PC-9 (cell line): ENCODE data around the gene JAG1. TPM values are rescaled to one million over a fixed set of nuclear protein-coding genes. Genes with fewer than 3 reads are reported as not detected.

Source experiments
- Bru-seq: library from RNA; stranded (reverse); fragments of 400-500 nt; gene quantifications from one replicate; lab custom pipeline; 2021; lab: Mats Ljungman, UMichigan
- BruChase-seq, 2 experiments: library from RNA; stranded (reverse); fragments of 400-500 nt; gene quantifications; one replicate each; lab custom pipeline; 2021; lab: Mats Ljungman, UMichigan
- BruUV-seq: library from RNA; stranded (reverse); fragments of 400-500 nt; replicated peaks from 2 replicates; lab custom pipeline; 2021; lab: Mats Ljungman, UMichigan
- CTCF ChIA-PET: fragments of 300-600 bp; sonication (Branson Sonifier 250); formaldehyde crosslinking; loops from one replicate; lab custom pipeline; 2022; ENCODE audit warnings: antibody characterized with exemption; lab: Charles Lee
- POLR2A ChIA-PET: fragments of 300-600 bp; sonication (Branson Sonifier 250); formaldehyde crosslinking; loops from one replicate; lab custom pipeline; 2022; ENCODE audit warnings: antibody characterized with exemption; ENCODE audit not compliant: unreplicated experiment; lab: Charles Lee
- DNase-seq, 2 experiments: peaks; one replicate each; pipeline versions ENCODE4 v3.0.0 to v3.0.0-alpha.2; 2015 to 2022; ENCODE audit warnings: mixed read lengths in 1 of 2
- H2AFZ ChIP-seq: fragments of 200-600 bp; sonication (generic); 2 replicates; pipeline ENCODE4 v1.8.1; 2017; ENCODE audit warnings: antibody characterized with exemption
- H3F3A ChIP-seq: fragments of 200-600 bp; sonication (generic); 2 replicates; pipeline ENCODE4 v1.8.1; 2017; ENCODE audit warnings: antibody characterized with exemption, mild to moderate bottlenecking, low read depth; ENCODE audit not compliant: insufficient read depth
- H3K27ac ChIP-seq: fragments of 200-600 bp; sonication (generic); 2 replicates; pipeline ENCODE4 v1.6.1; 2016; ENCODE audit warnings: mixed run types
- H3K27me3 ChIP-seq: fragments of 200-600 bp; sonication (generic); 2 replicates; pipeline ENCODE4 v1.6.1; 2016; ENCODE audit warnings: low read depth, mixed run types; ENCODE audit not compliant: insufficient read depth
- H3K36me3 ChIP-seq: fragments of 200-600 bp; sonication (generic); 2 replicates; pipeline ENCODE4 v1.6.1; 2016; ENCODE audit warnings: low read depth, mixed run types
- H3K4me1 ChIP-seq: fragments of 200-600 bp; sonication (generic); replicated peaks from 2 replicates; pipeline ENCODE4 v1.6.1; 2016; ENCODE audit warnings: mixed run types; ENCODE audit not compliant: insufficient read depth
- H3K4me2 ChIP-seq: fragments of 200-600 bp; sonication (generic); 2 replicates; pipeline ENCODE4 v1.6.1; 2017; ENCODE audit warnings: mixed run types
- H3K4me3 ChIP-seq: fragments of 200-600 bp; sonication (generic); 2 replicates; pipeline ENCODE4 v1.6.1; 2016; ENCODE audit warnings: mixed run types
- H3K79me2 ChIP-seq: fragments of 200-600 bp; sonication (generic); 2 replicates; pipeline ENCODE4 v1.6.1; 2017; ENCODE audit warnings: low read depth, mixed run types
- H3K9me2 ChIP-seq: fragments of 200-600 bp; sonication (generic); 2 replicates; pipeline ENCODE4 v1.8.1; 2017; ENCODE audit warnings: mild to moderate bottlenecking; ENCODE audit not compliant: insufficient read depth
- H3K9me3 ChIP-seq: fragments of 200-600 bp; sonication (generic); 2 replicates; pipeline ENCODE4 v1.8.1; 2016; ENCODE audit warnings: low read depth; ENCODE audit not compliant: insufficient read depth
- H4K20me1 ChIP-seq: fragments of 200-600 bp; sonication (generic); 2 replicates; pipeline ENCODE4 v1.8.1; 2017; ENCODE audit not compliant: insufficient read depth
- CTCF ChIP-seq: fragments of 200-600 bp; sonication (generic); conservative IDR thresholded peaks from 2 replicates; pipeline ENCODE4 v1.6.1; 2017; ENCODE audit warnings: mixed run types, antibody characterized with exemption, mild to moderate bottlenecking, moderate library complexity
- EZH2 ChIP-seq: fragments of 200-600 bp; sonication (generic); IDR thresholded peaks from 2 replicates; pipeline ENCODE4 v1.8.0; 2017; ENCODE audit warnings: antibody characterized with exemption, low read depth
- intact Hi-C: fragments of 100-400 bp; cut with micrococcal nuclease; formaldehyde crosslinking; loops from one replicate; pipeline ENCODE4 v1.10.0; 2022; ENCODE audit not compliant: unreplicated experiment
- long read RNA-seq: library from polyadenylated mRNA; stranded (forward); transcript quantifications from one replicate; pipeline ENCODE4 v2.0.0, GENCODE V29; 2022
- total RNA-seq: library from RNA; stranded (reverse); gene quantifications from 2 replicates; pipeline ENCODE4 v1.2.3, GENCODE V29; 2021

JAG1 gene
- total RNA-seq (42.9 and 51.5 TPM in 2 replicates), Bru-seq, nascent RNA (percentile 93 among the genes with signal in this experiment), BruChase-seq, experiment 1, labeled RNA remaining after a 2-hour chase (percentile 95 among the genes with signal in this experiment), BruChase-seq, experiment 2, labeled RNA remaining after a 6-hour chase (percentile 94 among the genes with signal in this experiment)
- long read RNA-seq, full-length matches to known transcripts = 9 of 25 reads
- long read RNA-seq, partial matches to known transcripts = 9 of 25 reads
- long read RNA-seq, other reads (novel, unspliced or antisense) = 7 of 25 reads

GRCh38 chr20:10673842-10674683 lies at the start of gene JAG1:
TSS of gene JAG1 (minus strand) at chr20:10673999. CDS start at chr20:10673530, 469 bp downstream.
- Histone ChIP-seq H3K4me3 (peak within 1 kb of the TSS; percentile 84), H3K27me3 (no peaks in the 10 kb centered on the region), H4K20me1 (no peaks in the 10 kb centered on the region), H2AFZ (peak within 1 kb of the TSS; percentile 74), H3K27ac (peak within 1 kb of the TSS; percentile 97), H3K9me2 (no peaks in the 10 kb centered on the region), H3K4me2 (peak within 1 kb of the TSS; percentile 79), H3K79me2 (peaks cover 40% of the 10 kb centered on the region), H3F3A (no peaks in the 10 kb centered on the region; the same call in 1 of the 2 replicates), H3K4me1 (peaks cover 16% of the 10 kb centered on the region), H3K36me3 (no peaks in the 10 kb centered on the region; the same call in 1 of the 2 replicates), H3K9me3 (no peaks in the 10 kb centered on the region)
- ChIA-PET CTCF (interaction anchor here (0.6 to 0.7 kb wide), 6 partner anchors 30 to 618 kb away, joined by 3 to 10 read pairs (median 3); no protein-coding TSS in a partner anchor), POLR2A (interaction anchor here (0.6 to 0.7 kb wide), 3 partner anchors 149 to 358 kb away, joined by 4 to 6 read pairs (median 6); partner anchors contain the start of gene MKKS)
- TF ChIP-seq EZH2 = no peak
- no peak for TF ChIP-seq CTCF
- intact Hi-C loops = loop anchor here (1.0 to 5.0 kb wide), 15 partner anchors 33 to 1057 kb away; partner anchors contain the start of gene MKKS
- no TSS peak for BruUV-seq
- DNase-seq = peak; percentile 79 to 97

GRCh38 chr20:10721976-10722375 lies 48.2 kb upstream of the JAG1 start:
- Histone ChIP-seq H3K27ac (no peak overlapping the region), H4K20me1 (no peaks in the 10 kb centered on the region), H3K27me3 (no peaks in the 10 kb centered on the region), H3K9me2 (no peaks in the 10 kb centered on the region), H3K4me2 (no peak overlapping the region), H3K4me1 (peaks cover 4% of the 10 kb centered on the region; the same call in 1 of the 2 replicates), H3K9me3 (no peaks in the 10 kb centered on the region), H3K4me3 (no peak overlapping the region), H2AFZ (no peak overlapping the region), H3F3A (no peaks in the 10 kb centered on the region), H3K79me2 (no peaks in the 10 kb centered on the region), H3K36me3 (no peaks in the 10 kb centered on the region)
- TF ChIP-seq EZH2 = no peak
- no peak for DNase-seq
- ChIA-PET CTCF (no interaction called here), POLR2A (no interaction called here)
- intact Hi-C loops = no loop called here
- BruUV-seq = no TSS peak

- no peak overlapping the region for H3K4me2 ChIP-seq
- intact Hi-C loops = no loop called here
- CTCF ChIA-PET = no interaction called here
- H3K9me2 ChIP-seq = no peaks in the 10 kb centered on the region
- H3K36me3 ChIP-seq = no peaks in the 10 kb centered on the region
- H3K4me1 ChIP-seq = peaks cover 10% of the 10 kb centered on the region; the same call in 1 of the 2 replicates
- no TSS peak for BruUV-seq
- DNase-seq = no peak
- no peaks in the 10 kb centered on the region for H3K27me3 ChIP-seq
- no peak overlapping the region for H2AFZ ChIP-seq
- no peak overlapping the region for H3K27ac ChIP-seq
- TF ChIP-seq EZH2 = no peak
- TF ChIP-seq CTCF = no peak
- no peaks in the 10 kb centered on the region for H3K9me3 ChIP-seq
- H3F3A ChIP-seq = no peaks in the 10 kb centered on the region
- POLR2A ChIA-PET = no interaction called here
- H3K79me2 ChIP-seq = no peaks in the 10 kb centered on the region
- H4K20me1 ChIP-seq = no peaks in the 10 kb centered on the region
- H3K4me3 ChIP-seq = no peak overlapping the region
These were observed 47.5 kb upstream of the JAG1 start for GRCh38 chr20:10721137-10721896.
